ENCODE data around the gene GMPPA.

GMPPA gene

DNA sequence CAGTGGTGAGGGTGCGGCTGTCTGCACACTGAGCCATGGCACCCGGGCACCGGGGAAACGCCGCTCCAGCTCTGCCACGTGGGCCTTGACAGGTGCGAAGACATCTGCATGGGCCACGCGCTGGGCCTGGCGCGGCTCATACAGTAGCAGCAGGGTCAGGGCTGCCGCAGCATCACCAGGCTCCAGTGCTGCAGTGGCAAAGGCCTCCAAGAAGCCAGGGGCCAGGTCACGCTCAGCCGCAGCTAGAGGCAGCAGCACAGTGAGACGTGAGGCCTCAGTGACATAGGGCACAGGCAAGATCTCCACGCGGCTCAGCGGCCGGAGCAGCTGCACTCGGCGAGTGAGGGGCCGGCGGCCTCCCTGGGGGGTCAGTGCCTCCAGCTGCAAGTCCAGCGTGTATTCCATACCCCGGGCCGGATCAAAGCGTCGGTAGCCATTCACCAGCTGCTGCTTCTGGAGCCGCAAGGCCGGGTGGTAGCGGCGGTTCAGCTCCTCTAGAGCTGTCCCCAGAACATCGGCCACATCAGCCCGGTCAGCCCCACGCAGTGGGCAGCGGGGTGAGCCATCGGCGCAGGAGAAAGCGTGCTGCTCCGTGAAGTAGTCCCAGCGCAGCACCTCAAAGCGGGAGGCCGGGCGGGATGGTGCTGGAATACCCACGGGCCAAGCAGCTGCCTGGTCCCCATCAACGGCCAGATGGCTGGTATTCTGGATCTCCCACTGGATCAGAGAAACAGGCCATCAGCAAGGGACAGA is 41.4 kb downstream of the GMPPA start:
- DNase-seq (ENCODE audit: low read depth in 2 of 2) = no peak

DNA sequence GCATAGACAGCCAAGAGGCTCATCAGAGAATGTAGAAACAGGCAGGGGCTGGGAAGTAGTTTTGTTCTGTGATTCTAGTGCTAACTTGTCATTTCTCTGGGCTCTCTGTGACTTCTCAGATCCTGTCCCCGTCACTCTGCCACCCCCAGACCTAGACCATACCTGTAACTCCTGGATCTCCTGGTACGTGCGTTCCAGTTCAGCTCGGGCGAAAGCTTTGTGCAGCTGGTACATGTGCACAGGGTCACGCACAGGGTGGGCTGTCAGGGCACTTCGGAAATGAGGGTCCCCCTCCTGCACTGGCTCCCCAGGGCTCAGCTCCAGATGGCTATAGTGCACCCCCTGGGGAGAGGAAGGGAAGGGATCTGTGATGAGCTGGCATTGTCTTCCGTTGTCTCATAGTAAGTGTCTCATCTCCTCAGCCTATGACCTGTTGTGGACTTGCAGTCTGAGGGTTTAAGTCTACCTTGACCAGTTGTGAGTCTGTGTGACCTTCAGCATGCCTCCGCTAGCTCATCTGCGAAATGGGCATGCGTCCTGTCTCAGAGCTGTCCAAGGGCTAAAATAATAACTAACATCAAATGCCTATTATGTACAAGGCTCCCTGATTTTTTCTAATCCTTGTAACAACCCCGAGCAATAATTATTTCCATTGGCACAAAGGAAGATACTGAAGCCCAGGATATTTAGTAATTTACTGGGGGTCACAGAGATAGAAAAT is 42.3 kb downstream of the GMPPA start:
- no peak for DNase-seq (ENCODE audit: low read depth in 2 of 2)

DNA sequence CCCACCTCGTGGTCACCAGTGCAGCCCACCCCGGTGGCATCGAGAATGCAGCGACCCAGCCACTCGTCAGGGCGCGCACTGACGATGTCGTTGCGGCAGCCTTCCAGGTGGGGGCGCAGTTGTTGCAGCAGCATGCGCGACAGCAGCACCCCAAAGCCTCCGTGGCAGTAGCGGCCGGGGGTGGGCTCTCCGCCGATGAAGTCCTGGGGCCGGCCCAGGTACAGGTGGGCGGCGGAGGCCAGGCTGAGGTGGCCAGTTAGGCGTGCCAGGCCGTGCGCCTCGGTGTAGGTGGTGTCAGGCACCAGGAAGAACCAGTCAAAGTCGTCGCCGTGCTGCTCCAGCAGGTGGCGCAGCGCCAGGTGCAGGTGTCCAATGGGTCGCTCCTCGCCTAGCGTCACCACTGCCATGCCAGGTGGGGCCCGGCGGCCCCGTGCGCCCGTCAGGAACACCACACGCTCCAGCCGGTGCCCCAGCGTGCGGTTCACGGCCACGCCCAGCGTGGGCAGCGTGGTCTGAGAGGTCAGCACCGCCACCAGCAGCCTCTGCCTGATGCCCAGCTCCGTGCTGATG is 43.0 kb downstream of the GMPPA start:
- DNase-seq (ENCODE audit: low read depth in 2 of 2) = peak; percentile 28 to 29

DNA sequence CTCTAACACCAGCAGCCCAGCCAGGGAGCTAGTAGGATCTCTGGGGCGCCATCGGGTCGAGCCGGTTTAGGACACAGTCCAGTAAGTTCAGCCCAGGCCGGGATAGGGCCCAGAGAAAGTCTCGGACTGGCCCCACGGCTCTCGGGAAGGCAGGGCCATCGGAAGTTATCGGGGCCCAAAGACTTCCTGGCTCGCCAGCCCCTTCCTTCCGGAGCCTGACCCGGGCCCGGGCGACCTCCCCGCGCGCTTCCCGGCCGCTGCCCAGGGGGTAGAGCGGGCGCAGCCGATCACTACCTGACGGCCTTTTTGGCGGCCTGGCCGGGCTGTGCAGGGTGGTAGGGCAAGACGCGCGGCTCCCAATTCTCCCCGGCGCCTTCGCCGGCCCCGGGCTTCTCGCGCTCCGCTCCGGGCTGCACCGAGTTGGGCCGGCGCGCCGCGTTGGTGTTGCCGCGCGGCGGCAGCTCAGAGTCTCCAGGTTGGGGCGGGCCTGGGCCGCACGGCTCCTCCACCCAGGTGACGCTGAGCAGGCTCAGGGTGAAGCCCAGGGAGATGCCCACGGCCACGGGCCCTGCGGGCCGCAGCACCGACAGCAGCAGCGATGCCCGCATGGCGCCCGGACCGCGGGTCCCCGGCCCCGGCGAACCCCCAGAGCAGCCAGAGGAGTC is 44.4 kb downstream of the GMPPA start:
- no peak for DNase-seq (ENCODE audit: low read depth in 2 of 2)

DNA sequence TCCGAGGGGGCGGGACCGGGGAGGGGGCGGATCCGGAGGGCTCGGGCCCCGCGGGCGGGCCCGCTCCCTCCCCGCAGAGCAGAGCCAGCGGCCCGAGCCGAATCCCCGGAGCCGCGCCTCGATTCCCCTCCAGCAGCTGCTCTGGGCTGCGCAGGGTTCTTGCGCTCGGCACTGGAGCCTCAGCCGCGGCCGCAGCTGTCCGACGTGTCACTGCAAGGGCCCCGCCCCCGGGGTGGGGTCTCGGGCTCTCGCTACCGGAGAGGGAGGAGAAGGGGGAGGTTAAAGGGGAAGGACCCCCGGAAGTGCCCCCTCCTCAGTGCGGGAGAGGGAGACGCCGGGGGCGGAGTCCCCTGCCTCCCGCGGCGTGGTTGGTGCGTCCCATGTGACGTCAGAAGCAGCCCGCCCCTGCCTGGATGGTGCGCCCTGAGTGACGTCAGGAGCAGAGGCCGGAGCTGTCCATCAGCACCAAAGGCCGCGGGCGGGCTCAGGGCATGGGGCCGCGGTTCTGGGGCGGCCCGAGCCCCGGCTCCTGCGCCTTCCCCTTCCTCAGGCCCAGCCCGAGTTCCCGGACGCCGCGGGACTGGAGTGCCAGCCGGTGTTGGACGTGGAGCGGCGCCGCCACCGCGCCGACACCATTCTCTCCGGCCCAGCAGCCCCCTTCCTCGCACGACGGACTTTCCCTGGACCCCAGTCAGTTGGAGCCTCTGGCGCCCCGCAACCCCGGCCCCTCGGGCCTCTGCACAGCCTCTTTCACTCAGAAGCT is 45.1 kb downstream of the GMPPA start, which contains the start of the genes CHPF and TMEM198:
TSS of gene CHPF (minus strand) at position 214 of the 763 bp plus-strand sequence. CDS start 271 bp downstream, outside the sequence.
TSS of gene TMEM198 (plus strand) at position 433 of the 763 bp plus-strand sequence. CDS start 700 bp downstream, outside the sequence.
- DNase-seq (ENCODE audit: low read depth in 2 of 2) = peak; percentile 97

DNA sequence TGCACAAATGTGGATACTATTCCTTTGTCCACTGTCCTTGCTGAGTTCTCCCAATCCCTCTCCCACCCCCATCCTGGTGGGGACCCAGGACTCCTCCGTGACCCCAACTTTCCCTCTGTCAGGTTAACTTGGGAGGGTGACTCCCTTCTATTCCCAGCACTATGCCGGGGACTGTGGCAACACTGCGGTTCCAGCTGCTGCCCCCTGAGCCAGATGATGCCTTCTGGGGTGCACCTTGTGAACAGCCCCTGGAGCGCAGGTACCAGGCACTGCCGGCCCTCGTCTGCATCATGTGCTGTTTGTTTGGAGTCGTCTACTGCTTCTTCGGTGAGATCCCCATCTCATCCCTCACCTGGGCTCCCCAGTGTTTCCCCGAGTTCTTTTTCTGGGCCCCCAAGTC is 45.9 kb downstream of the GMPPA start:
- DNase-seq (ENCODE audit: low read depth in 2 of 2) = no peak

DNA sequence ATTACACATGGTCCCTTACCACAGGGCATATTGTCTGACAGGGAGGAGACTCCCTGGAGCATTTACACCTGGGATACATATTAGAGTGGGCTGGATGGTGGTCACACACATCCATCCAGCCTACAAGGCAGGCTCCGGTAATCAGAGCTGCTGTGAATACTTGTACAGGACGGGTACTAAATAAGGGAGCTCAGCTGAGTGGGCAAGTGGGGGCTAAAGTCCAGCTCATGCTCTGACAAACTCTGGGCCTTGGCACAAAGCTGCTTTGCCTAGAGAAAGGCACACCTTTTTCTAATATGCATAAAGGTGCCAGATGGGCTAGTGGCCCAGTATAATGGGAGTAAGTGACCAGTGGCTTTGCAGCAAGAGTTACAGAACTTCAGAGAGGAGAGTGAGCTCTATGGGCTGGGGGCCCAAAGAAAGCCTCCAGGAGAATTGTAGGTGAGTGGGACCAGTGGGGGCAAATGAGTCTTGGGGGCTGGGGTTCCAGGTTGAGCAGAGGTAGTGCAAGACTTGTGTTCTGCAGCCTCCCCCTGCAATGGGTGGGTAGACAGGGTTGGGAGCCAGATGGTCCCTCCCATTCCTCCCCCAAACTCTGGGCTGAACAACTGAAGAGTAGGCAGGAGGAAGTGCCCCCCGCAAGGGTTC is 46.7 kb downstream of the GMPPA start:
- no peak for DNase-seq (ENCODE audit: low read depth in 2 of 2)

DNA sequence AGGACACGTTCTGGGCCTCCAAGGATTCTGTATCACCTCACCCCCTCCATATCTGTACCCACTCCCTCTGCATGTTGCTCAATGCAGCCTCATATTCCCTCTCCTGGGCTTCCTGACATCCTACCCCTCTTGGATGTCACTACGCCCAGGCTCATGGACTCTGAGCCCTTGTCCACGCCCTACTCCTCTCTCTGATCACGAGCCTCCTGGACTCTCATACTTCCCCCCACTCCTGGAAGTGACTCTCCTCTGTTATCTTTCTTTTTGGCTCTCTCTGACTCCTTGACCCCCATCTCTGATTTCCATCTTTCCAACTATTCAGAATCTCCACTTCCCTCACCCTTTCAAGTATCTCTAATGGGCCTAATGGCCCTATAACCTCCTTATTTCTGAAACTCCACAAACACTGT is 47.3 kb downstream of the GMPPA start:
- no peak for DNase-seq (ENCODE audit: low read depth in 2 of 2)

DNA sequence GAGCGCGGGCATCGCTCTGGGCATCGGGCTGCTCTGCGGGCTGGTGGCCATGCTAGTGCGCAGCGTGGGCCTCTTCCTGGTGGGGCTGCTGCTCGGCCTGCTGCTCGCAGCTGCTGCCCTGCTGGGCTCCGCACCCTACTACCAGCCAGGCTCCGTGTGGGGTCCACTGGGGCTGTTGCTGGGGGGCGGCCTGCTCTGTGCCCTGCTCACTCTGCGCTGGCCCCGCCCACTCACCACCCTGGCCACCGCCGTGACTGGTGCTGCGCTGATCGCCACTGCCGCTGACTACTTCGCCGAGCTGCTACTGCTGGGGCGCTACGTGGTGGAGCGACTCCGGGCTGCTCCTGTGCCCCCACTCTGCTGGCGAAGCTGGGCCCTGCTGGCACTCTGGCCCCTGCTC is 48.9 kb downstream of the GMPPA start:
- DNase-seq (ENCODE audit: low read depth in 2 of 2) = no peak

DNA sequence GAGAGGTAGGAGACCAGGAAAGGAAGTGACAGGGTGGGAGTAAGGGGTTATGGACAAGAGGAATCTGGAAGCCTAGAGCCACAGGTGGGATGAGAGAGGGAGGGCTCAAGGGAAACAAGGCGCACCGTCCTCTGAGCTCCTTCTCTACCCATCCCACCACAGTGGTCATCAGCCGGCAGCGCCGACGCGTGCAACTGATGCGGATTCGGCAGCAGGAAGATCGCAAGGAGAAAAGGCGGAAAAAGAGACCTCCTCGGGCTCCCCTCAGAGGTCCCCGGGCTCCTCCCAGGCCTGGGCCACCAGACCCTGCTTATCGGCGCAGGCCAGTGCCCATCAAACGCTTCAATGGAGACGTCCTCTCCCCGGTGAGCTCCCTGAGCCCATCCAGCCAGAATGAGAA is 50.3 kb downstream of the GMPPA start:
- DNase-seq (ENCODE audit: low read depth in 2 of 2) = no peak

DNA sequence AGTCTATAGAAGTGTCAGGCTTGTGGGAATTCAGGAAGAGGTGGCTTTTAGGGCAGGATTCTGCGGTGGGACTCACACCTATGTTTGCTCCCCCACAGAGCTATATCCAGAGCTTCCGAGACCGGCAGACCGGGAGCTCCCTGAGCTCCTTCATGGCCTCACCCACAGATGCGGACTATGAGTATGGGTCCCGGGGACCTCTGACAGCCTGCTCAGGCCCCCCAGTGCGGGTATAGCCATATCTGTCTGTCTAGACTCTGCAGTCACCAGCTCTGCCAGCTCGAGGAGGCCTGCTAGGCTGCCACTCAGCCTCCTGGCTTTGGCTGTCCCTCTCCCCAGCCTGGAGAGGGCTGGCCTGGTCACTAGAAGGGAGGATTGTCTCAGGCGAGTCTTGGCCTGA is 50.9 kb downstream of the GMPPA start:
- no peak for DNase-seq (ENCODE audit: low read depth in 2 of 2)

DNA sequence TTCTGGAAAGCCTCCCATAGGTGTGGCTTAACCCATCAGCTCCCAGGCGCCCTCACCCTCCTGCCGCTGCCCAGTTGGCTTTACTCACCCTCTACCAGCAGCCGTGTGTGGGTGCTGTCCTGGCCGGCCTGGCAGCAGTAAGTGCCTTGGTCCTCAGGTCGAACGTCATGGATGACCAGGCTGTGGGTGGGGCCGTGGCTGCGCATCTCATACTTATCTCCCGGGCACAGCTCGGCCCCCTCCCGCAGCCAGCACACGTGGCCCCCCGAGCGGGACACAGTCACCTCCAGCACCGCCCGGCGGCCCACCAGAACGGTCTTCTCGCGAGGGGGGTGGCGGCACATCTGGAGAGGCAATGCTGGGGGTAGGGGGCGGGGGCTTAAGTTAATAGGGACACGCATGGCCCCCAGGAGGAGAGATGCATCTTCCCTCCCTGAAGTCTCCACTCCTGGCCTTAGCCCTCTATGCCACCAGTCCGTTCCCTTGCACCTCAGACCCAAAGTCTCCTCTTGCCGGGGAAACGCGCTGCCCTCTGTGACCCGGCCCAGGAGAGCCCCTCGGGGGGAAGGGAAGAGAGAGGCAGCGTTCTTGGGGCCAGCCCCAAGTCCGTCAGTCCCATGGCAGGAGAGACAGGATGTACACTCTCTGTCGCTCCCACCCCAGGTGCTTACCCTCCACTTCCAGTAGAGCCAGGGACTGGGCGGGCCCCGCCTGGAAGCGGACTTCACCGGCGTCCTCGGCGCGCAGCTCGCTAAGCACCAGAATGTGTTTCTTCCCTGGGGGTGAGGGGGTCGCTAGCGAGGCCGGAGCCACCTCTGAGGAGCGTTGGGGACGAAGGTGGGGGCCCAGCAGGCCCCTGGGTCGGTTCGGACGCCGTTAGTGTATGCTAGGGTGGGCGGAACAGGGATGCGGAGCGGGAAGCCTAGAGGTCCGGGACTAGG is 53.0 kb downstream of the GMPPA start:
- no peak for DNase-seq (ENCODE audit: low read depth in 2 of 2)

DNA sequence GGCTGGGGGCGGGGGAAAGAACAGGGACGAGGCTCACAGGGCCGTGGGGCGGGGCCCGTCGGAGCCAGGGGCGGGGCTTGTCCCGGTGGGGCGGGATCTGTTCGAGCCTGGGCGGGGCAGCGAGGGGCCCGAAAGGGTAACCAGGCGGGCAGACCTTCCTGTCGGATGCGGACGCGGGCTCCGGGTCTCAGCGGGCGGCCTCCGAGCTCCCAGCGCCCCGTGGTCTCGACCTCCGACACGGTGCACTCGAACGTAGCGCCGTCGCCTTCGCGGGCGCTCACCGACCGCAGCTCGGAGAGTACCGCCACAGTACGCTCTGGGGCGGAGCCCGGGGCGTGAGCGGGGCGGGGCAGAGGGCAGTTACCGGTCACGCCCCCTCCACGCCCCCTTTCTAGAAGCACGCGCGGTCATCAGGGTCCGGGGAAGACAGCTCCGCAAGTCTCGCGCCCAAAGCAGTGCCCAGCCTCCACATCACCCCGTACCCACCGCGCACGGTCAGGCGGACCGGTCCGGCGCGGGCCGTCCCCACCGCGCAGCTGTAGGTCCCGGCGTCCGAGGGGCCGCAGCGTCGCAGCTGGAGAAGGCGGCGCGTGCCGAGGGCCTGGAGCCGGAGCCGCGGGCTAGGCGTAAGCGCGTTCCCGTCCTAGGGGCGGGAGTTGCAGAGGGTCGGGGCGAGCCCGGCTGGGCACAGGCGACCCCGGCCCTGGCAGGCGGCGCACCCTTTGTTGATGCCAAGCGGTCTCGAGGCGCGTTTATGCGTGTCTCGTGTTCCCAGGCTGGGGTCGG is 53.9 kb downstream of the GMPPA start:
- peak; percentile 48 to 57 for DNase-seq (ENCODE audit: low read depth in 2 of 2)

DNA sequence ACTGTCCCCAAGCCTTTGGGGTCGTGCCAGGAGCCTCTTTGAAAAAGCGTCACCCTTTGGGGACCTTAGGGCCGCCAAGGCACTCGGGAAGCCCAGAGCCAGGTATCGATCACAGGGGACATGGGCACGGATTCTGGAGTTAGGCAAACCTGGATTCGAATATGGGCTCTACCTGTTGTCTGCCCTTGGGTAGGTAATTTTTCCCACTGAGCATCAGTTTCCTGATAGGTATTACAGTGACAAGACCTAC is 54.4 kb downstream of the GMPPA start:
- DNase-seq (ENCODE audit: low read depth in 2 of 2) = no peak

DNA sequence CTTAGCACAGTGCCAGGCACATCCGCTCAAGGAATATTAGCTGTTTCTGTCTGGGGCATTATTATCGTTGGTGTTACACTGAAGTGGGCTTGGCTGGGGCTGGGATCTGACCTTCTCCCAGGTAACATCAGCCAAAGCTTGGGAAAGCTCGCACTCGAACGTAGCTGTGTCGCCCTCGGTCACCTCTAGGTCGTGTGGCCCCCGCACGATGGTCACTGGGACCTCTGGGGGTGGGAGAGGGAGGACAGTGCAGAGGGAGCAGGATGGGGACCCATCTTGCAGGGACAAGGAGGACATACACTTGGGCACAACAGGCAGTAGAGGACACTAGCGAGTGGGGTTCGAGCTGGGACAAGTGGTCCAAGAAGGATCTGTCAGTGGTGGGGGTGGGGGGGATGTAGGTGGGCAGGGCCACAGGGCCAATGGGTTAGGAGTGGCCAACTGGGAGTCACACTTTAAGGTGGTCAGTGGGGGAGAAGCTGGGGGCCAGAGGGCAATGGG is 54.8 kb downstream of the GMPPA start:
- DNase-seq (ENCODE audit: low read depth in 2 of 2) = no peak

DNA sequence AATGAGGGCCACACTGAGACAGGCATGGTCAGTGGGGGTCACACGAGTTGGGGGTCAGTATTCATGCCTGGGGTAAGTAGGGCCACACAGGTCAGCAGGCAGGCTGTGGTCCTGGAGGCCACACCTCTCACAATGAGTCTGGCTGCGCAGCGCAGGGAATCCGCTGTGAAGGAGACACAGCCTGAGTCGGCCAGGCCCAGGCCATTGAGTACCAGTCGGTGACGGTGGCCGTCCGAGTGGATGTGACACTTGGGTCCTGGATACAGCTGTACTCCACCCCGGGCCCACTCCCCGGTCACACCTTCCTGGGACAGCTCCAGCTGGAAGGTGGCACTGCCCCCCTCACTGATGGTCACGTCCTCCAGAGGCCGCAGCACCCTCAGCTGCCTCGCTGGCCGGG is 55.7 kb downstream of the GMPPA start:
- no peak for DNase-seq (ENCODE audit: low read depth in 2 of 2)

DNA sequence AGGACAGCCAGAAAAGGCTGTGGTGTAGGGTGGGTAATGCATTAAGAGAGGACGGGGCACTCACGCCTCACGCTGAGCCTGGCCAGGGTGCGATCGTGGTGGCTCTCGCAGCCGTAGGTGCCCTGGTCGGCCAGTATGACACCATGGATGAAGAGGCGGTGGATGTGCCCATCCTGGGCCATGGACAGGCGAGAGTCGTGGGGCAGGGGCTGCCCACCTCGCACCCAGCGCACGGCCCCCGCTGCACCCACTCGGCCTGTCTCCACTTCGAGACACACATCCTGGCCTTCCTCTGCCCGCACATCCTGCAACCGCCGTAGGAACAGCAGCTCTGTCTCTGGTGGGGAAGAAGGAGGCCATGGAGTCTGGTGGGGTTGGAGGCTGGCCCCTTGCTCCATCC is 57.3 kb downstream of the GMPPA start:
- DNase-seq (ENCODE audit: low read depth in 2 of 2) = no peak

DNA sequence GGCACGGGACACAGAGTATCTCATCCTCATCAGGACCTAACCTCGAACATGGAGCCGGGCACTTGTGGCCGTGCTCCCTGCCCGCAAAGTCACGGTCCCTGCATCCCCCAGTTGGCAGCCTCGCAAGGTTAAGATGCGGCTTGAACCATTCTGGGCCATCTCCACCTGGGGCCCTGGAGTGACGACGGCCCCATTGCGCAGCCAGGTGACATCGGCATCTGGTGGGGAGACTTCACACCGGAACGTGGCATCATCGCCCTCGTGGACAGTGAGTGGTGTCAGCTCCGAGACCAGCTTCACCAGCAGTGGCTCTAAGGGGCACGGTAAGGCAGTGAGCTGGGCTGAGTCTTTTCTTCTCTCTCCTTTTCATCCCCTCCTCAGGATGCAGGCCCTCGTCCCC is 57.7 kb downstream of the GMPPA start:
- DNase-seq (ENCODE audit: low read depth in 2 of 2) = no peak
